ENCODE results near the gene FRMD4A. TPM values are rescaled to one million over a fixed set of nuclear protein-coding genes. Genes with fewer than 3 reads are reported as not detected.

The FRMD4A gene
- total RNA-seq, 2 experiments from 2014 or later, result 0.17 TPM; not detected in 1

DNA sequence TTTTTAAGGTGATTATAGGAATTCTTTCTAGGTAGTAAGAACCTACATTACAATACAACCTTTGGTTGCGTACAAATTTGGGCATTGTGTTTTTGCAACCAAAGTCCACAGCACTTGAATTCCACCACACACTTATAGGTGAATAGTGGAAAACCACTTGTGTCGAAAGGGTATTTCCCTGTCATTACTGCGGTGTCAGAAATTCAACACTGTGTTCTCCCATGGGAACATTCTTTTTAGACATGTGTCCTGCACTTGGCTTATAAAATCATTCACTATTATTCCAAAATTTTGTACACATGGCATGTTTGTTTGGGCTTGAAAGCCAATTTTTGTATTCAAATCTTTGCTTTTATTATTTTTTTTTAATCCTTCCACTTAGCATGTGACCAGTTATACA is 410.3 kb downstream of the FRMD4A start:
- no peaks in the 10 kb centered on the region for H3K9me2 ChIP-seq (ENCODE audit: insufficient read depth, low read length)
- H3K4me2 ChIP-seq (ENCODE audit: low read length), result no peak overlapping the region
- TF ChIP-seq, protein P1, sequence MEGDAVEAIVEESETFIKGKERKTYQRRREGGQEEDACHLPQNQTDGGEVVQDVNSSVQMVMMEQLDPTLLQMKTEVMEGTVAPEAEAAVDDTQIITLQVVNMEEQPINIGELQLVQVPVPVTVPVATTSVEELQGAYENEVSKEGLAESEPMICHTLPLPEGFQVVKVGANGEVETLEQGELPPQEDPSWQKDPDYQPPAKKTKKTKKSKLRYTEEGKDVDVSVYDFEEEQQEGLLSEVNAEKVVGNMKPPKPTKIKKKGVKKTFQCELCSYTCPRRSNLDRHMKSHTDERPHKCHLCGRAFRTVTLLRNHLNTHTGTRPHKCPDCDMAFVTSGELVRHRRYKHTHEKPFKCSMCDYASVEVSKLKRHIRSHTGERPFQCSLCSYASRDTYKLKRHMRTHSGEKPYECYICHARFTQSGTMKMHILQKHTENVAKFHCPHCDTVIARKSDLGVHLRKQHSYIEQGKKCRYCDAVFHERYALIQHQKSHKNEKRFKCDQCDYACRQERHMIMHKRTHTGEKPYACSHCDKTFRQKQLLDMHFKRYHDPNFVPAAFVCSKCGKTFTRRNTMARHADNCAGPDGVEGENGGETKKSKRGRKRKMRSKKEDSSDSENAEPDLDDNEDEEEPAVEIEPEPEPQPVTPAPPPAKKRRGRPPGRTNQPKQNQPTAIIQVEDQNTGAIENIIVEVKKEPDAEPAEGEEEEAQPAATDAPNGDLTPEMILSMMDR (conservative IDR thresholded peaks at IDR 0.05; ENCODE audit: low read length), result no peak
- TF ChIP-seq EZH2phosphoT487 (IDR thresholded peaks at IDR 0.05; ENCODE audit: borderline replicate concordance, low read depth, low read length), result no peak
- H3K9me3 ChIP-seq (ENCODE audit: low read length), result no peaks in the 10 kb centered on the region
- POLR2A ChIA-PET, result no interaction called here
- no peak overlapping the region for H3K27ac ChIP-seq (ENCODE audit: low read depth, low read length, poor library complexity, severe bottlenecking)
- H3K36me3 ChIP-seq (ENCODE audit: insufficient read depth, low read length), result no peaks in the 10 kb centered on the region
- BruUV-seq (replicated peaks), result no TSS peak
- no peak overlapping the region for H2AFZ ChIP-seq (ENCODE audit: low read length)
- H4K20me1 ChIP-seq (ENCODE audit: insufficient read depth, low read length), result no peaks in the 10 kb centered on the region
- CTCF ChIA-PET (ENCODE audit: unreplicated experiment), result no interaction called here
- DNase-seq (ENCODE audit: low spot score), result no peak
- intact Hi-C loops (cut with micrococcal nuclease; ENCODE audit: unreplicated experiment), result no loop called here
- H3K79me2 ChIP-seq (ENCODE audit: insufficient read depth, low read depth, low read length), result no peaks in the 10 kb centered on the region
- no peak overlapping the region for H3K4me3 ChIP-seq (ENCODE audit: low read depth, low read length, poor library complexity, severe bottlenecking)
- peaks cover 5% of the 10 kb centered on the region for H3K4me1 ChIP-seq (ENCODE audit: insufficient read depth, low read length, poor library complexity, severe bottlenecking)

DNA sequence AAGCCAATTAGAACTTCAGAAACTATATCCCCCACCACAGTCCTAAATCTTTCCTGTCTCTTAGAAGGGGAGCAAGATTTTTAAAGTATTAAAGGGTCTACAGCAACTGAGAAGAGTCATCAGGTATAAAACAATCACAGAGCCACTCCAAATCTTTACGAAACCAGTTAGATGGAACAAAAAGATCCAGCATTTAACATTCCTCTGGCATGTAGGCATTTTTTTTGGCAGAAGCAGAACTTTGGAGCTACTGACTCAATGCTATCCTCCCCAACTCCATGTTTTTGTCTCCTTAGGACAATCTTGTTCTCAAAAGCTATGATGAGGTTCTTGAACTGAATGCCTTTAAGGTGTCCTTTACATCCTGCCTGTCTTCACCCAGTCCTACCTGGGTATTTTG is 410.7 kb downstream of the FRMD4A start:
- no peak overlapping the region for H2AFZ ChIP-seq (ENCODE audit: low read length)
- ChIA-PET CTCF (ENCODE audit: unreplicated experiment) (no interaction called here), POLR2A (no interaction called here)
- no peaks in the 10 kb centered on the region for H3K79me2 ChIP-seq (ENCODE audit: insufficient read depth, low read depth, low read length)
- no peak for DNase-seq (ENCODE audit: low spot score)
- no peaks in the 10 kb centered on the region for H4K20me1 ChIP-seq (ENCODE audit: insufficient read depth, low read length)
- H3K9me2 ChIP-seq (ENCODE audit: insufficient read depth, low read length), result no peaks in the 10 kb centered on the region
- TF ChIP-seq, protein P1 (conservative IDR thresholded peaks at IDR 0.05; ENCODE audit: low read length), result no peak
- no peak for TF ChIP-seq EZH2phosphoT487 (IDR thresholded peaks at IDR 0.05; ENCODE audit: borderline replicate concordance, low read depth, low read length)
- intact Hi-C loops (cut with micrococcal nuclease; ENCODE audit: unreplicated experiment), result no loop called here
- no peaks in the 10 kb centered on the region for H3K36me3 ChIP-seq (ENCODE audit: insufficient read depth, low read length)
- peaks cover 1% of the 10 kb centered on the region for H3K4me1 ChIP-seq (ENCODE audit: insufficient read depth, low read length, poor library complexity, severe bottlenecking)
- no peak overlapping the region for H3K27ac ChIP-seq (ENCODE audit: low read depth, low read length, poor library complexity, severe bottlenecking)
- H3K4me3 ChIP-seq (ENCODE audit: low read depth, low read length, poor library complexity, severe bottlenecking), result no peak overlapping the region
- H3K9me3 ChIP-seq (ENCODE audit: low read length), result no peaks in the 10 kb centered on the region
- BruUV-seq (replicated peaks), result no TSS peak
- H3K4me2 ChIP-seq (ENCODE audit: low read length), result no peak overlapping the region

DNA sequence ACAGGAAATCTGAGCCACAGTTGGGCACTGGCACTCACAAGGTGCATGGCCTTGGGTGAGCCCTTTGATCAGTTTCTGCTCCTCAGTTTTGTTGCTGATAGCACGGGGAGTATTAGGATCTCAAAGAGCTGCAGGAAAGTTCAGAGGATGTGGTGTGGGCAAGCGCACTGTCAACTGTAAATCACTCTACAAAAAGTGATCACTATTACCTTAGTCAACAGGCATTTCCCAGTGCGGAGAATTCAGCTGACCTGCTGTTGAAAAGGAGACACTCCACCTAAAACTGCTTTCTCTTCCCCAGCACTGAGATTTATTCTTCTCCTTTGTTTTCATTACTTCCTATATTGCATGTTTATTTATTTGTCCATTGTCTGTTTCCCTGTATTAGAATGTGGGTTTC is 412.9 kb downstream of the FRMD4A start:
- H3K9me2 ChIP-seq (ENCODE audit: insufficient read depth, low read length), result no peaks in the 10 kb centered on the region
- DNase-seq (ENCODE audit: low spot score), result no peak
- TF ChIP-seq, protein P1 (conservative IDR thresholded peaks at IDR 0.05; ENCODE audit: low read length), result no peak
- ChIA-PET CTCF (ENCODE audit: unreplicated experiment) (no interaction called here), POLR2A (interaction anchor here (0.6 kb wide), 1 partner anchor 8 kb away, joined by 3 read pairs; no protein-coding TSS in a partner anchor)
- no peak overlapping the region for H2AFZ ChIP-seq (ENCODE audit: low read length)
- intact Hi-C loops (cut with micrococcal nuclease; ENCODE audit: unreplicated experiment), result no loop called here
- no peak overlapping the region for H3K4me2 ChIP-seq (ENCODE audit: low read length)
- no peaks in the 10 kb centered on the region for H3K9me3 ChIP-seq (ENCODE audit: low read length)
- no peaks in the 10 kb centered on the region for H4K20me1 ChIP-seq (ENCODE audit: insufficient read depth, low read length)
- no peak overlapping the region for H3K27ac ChIP-seq (ENCODE audit: low read depth, low read length, poor library complexity, severe bottlenecking)
- no TSS peak for BruUV-seq (replicated peaks)
- H3K36me3 ChIP-seq (ENCODE audit: insufficient read depth, low read length), result no peaks in the 10 kb centered on the region
- no peaks in the 10 kb centered on the region for H3K4me1 ChIP-seq (ENCODE audit: insufficient read depth, low read length, poor library complexity, severe bottlenecking)
- no peaks in the 10 kb centered on the region for H3K79me2 ChIP-seq (ENCODE audit: insufficient read depth, low read depth, low read length)
- H3K4me3 ChIP-seq (ENCODE audit: low read depth, low read length, poor library complexity, severe bottlenecking), result no peak overlapping the region
